GM12873 (cell line): ENCODE measurements around the gene PRKCE.

Source experiments
- TF ChIP-seq, protein P1 (sequence below): IDR thresholded peaks from 2 replicates; pipeline ENCODE4 v1.5.1; 2012; ENCODE audit warnings: low read depth, mild to moderate bottlenecking, moderate library complexity, low read length, control low read depth; ENCODE audit not compliant: insufficient read depth; ENCODE audit errors: missing control alignments

The PRKCE gene

DNA sequence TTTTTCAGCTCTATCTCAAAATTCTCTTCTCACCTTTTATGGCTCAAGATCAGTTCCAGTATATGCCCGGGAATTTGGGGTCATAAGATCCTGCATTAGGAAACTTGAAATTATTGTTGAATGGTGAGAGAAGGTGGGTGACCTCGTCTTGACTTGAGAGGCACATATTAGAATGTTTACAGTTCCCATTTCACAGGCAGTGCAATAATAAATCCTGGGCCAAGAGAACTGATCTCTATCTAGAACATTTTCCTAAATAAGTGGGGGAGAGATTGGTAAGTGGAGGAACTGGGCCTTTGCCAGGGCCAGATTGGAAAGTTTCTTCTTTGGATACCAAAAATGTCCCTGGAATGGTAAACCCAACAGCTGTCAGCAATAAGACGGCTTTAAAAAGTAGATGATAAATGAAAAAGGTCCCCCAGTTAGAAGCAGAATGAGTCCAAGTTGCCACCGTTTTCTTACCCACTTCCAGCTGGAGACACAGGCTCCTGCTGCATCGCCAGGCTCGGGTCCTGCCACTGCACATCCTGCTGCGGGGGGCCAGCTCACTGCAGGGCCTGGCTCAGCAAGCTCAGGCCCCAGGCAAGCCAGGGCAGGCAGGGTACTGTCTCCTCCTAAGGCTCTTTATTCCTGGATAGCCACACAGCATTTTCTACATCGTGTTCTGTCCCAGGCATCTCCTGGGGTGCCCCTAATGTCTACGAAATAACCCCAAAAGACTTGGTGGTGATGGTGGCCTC is 519.3 kb downstream of the PRKCE start:
- TF ChIP-seq, protein P1, sequence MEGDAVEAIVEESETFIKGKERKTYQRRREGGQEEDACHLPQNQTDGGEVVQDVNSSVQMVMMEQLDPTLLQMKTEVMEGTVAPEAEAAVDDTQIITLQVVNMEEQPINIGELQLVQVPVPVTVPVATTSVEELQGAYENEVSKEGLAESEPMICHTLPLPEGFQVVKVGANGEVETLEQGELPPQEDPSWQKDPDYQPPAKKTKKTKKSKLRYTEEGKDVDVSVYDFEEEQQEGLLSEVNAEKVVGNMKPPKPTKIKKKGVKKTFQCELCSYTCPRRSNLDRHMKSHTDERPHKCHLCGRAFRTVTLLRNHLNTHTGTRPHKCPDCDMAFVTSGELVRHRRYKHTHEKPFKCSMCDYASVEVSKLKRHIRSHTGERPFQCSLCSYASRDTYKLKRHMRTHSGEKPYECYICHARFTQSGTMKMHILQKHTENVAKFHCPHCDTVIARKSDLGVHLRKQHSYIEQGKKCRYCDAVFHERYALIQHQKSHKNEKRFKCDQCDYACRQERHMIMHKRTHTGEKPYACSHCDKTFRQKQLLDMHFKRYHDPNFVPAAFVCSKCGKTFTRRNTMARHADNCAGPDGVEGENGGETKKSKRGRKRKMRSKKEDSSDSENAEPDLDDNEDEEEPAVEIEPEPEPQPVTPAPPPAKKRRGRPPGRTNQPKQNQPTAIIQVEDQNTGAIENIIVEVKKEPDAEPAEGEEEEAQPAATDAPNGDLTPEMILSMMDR = no peak

DNA sequence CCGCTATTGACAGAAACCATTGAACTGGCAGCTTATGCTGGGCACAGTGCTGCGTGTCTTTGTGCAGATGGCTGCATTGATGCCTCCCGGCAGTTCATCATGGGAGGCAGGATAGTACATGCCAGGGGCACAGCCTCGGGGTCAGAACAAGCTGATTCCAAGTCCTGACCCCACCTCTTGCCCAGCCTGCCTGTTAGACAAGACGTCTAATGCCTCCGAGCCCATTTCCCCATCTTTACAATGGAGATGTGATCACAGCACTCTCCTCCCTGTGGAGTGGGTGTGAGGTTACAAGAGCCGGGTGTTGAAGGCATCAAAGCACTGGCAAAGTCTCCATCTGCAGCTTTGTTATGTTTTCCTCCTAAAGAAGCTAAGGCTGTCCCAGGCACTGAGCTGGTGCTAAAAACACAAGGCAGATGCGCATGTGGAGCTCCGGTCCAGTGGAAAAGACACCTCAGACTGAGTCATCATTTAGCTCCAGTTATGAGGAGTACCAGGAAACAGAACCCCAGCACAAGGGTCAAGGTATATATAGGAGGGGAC is 520.0 kb downstream of the PRKCE start:
- TF ChIP-seq, protein P1 = no peak

- TF ChIP-seq, protein P1 = no peak
Observed at GRCh38 chr2:46171996-46172546, 520.6 kb downstream of the PRKCE start.

GRCh38 chr2:46173030-46173429 is 521.6 kb downstream of the PRKCE start:
- TF ChIP-seq, protein P1 = no peak

DNA sequence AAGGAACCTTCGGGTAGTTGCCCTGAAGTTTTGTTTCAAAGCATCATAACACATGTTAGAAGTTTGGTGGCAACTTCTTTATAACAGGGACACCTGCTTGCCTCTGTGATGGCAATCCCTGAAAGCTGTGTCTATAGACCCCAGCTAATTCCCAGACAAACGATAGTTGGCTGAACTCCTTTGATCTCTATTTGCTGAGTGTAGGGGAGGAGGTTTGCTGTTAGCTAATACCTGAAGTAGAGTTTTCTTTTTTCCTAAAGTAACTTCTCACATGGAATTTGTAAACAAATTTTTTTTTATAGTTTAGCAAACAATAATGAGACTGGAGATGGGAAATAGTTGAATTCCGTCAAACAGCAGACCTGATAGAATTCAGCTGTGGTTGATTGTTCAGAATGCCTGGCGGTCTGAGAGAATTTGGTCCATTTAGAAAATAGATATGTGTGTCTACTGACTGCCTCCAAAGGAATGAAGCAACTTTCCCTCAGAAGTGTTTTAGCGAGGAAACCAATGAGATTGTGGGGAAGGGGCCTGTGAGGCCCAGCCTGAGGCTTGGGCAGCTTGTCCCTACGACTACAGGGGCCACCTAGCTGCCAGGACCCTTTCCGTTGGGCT is 522.3 kb downstream of the PRKCE start:
- TF ChIP-seq, protein P1 = no peak

DNA sequence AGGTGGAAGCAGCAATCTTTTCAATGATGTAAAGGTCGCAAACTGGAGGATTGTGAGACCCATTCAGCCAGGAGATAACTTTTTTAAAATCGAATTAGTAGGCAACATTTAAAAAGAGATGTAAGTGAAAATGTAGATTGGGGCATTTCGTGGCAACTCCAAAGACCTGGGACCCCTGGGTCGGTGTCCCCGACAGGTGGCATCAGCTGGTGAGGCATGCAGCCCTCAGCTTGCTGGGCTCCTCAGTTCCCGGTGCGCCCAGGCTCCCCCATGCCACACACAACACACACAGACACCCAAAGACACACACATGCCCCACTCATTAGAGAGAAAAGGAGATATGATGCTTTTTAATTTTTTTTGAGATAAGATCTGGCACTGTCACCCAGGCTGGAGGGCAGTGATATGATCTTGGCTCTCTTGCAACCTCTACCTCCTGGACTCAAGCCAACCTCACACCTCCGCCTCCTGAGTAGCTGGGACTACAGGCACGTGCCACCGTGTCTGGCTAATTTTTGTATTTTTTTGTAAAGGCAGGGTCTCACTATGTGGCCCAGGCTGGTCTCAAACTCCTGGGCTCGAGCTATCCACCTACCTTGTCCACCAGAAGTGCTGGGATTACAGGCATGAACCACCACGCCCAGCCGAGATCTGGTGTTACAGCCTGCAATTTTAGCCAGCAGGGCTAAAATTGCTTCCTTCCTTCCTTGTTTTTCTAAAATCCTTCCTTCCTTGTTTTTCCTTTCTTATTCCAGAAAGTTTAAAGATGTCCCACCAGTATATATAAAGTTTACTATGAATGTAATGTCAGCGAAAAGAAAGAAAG is 523.1 kb downstream of the PRKCE start:
- TF ChIP-seq, protein P1 = no peak
